Measurements from ENCODE around the gene SLX4IP. TPM values are rescaled to one million over a fixed set of nuclear protein-coding genes. Genes with fewer than 3 reads are reported as not detected.

The SLX4IP gene
- total and polyA plus RNA-seq, 2 of the 13 experiments (the other 11 are each of a cell fraction or from before 2014, with no cell fraction given), result 3.6 to 7.3 TPM

DNA sequence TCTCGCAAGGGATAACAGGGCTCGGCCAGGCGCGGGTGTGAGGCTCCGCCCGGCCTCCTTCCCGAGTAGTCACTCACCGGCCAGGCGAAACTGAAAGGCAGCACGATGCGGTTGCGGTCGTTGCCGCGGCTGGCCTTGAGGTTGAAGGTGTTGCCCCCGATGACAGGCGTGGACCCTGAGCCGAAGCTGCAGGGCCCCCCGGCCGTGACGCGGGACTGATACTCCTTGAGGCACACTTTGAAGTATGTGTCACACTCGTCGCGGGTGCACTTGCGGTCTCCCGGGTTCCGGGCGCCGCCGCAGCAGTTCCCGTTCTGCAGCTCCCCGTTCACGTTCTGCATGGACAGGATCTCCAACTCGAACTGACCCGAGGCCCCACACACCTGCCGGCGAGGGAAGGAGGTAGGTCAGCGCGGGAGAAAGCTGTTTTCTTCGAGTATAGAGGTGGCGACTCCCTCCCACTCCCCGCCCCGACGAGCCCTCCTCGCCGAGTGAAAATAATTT, 237.6 kb downstream of the SLX4IP start (continued):
- TF ChIP-seq, protein P1, sequence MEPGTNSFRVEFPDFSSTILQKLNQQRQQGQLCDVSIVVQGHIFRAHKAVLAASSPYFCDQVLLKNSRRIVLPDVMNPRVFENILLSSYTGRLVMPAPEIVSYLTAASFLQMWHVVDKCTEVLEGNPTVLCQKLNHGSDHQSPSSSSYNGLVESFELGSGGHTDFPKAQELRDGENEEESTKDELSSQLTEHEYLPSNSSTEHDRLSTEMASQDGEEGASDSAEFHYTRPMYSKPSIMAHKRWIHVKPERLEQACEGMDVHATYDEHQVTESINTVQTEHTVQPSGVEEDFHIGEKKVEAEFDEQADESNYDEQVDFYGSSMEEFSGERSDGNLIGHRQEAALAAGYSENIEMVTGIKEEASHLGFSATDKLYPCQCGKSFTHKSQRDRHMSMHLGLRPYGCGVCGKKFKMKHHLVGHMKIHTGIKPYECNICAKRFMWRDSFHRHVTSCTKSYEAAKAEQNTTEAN (CRISPR knock-in tag; conservative IDR thresholded peaks at IDR 0.05), result no peak
- TF ChIP-seq ZNF782 (CRISPR knock-in tag; IDR thresholded peaks at IDR 0.05; ENCODE audit: borderline replicate concordance) (peak; percentile 85; the same call in 1 of the 2 replicates), HOXD1 (CRISPR knock-in tag; IDR thresholded peaks at IDR 0.05) (0 out of 2 replicates have a peak, but pooled peaks have one; percentile 52), ARID2 (CRISPR knock-in tag; IDR thresholded peaks at IDR 0.05; ENCODE audit: borderline replicate concordance) (no peak; the same call in 1 of the 2 replicates), JUN (CRISPR knock-in tag; IDR thresholded peaks at IDR 0.05) (0 out of 2 replicates have a peak, but pooled peaks have one; percentile 15), TSC22D2 (CRISPR knock-in tag; IDR thresholded peaks at IDR 0.05; ENCODE audit: borderline replicate concordance) (no peak), ETV6 (CRISPR knock-in tag; conservative IDR thresholded peaks at IDR 0.05) (no peak; the same call in 1 of the 2 replicates)
- TF ChIP-seq, protein P2, sequence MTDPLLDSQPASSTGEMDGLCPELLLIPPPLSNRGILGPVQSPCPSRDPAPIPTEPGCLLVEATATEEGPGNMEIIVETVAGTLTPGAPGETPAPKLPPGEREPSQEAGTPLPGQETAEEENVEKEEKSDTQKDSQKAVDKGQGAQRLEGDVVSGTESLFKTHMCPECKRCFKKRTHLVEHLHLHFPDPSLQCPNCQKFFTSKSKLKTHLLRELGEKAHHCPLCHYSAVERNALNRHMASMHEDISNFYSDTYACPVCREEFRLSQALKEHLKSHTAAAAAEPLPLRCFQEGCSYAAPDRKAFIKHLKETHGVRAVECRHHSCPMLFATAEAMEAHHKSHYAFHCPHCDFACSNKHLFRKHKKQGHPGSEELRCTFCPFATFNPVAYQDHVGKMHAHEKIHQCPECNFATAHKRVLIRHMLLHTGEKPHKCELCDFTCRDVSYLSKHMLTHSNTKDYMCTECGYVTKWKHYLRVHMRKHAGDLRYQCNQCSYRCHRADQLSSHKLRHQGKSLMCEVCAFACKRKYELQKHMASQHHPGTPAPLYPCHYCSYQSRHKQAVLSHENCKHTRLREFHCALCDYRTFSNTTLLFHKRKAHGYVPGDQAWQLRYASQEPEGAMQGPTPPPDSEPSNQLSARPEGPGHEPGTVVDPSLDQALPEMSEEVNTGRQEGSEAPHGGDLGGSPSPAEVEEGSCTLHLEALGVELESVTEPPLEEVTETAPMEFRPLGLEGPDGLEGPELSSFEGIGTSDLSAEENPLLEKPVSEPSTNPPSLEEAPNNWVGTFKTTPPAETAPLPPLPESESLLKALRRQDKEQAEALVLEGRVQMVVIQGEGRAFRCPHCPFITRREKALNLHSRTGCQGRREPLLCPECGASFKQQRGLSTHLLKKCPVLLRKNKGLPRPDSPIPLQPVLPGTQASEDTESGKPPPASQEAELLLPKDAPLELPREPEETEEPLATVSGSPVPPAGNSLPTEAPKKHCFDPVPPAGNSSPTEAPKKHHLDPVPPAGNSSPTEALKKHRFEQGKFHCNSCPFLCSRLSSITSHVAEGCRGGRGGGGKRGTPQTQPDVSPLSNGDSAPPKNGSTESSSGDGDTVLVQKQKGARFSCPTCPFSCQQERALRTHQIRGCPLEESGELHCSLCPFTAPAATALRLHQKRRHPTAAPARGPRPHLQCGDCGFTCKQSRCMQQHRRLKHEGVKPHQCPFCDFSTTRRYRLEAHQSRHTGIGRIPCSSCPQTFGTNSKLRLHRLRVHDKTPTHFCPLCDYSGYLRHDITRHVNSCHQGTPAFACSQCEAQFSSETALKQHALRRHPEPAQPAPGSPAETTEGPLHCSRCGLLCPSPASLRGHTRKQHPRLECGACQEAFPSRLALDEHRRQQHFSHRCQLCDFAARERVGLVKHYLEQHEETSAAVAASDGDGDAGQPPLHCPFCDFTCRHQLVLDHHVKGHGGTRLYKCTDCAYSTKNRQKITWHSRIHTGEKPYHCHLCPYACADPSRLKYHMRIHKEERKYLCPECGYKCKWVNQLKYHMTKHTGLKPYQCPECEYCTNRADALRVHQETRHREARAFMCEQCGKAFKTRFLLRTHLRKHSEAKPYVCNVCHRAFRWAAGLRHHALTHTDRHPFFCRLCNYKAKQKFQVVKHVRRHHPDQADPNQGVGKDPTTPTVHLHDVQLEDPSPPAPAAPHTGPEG (CRISPR knock-in tag; IDR thresholded peaks at IDR 0.05), result 0 out of 2 replicates have a peak, but pooled peaks have one; percentile 25
- TF ChIP-seq, protein P3, sequence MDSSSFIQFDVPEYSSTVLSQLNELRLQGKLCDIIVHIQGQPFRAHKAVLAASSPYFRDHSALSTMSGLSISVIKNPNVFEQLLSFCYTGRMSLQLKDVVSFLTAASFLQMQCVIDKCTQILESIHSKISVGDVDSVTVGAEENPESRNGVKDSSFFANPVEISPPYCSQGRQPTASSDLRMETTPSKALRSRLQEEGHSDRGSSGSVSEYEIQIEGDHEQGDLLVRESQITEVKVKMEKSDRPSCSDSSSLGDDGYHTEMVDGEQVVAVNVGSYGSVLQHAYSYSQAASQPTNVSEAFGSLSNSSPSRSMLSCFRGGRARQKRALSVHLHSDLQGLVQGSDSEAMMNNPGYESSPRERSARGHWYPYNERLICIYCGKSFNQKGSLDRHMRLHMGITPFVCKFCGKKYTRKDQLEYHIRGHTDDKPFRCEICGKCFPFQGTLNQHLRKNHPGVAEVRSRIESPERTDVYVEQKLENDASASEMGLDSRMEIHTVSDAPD (CRISPR knock-in tag; IDR thresholded peaks at IDR 0.05), result no peak
- TF ChIP-seq, protein P4, sequence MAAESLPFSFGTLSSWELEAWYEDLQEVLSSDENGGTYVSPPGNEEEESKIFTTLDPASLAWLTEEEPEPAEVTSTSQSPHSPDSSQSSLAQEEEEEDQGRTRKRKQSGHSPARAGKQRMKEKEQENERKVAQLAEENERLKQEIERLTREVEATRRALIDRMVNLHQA (CRISPR knock-in tag; IDR thresholded peaks at IDR 0.05), result no peak
- TF ChIP-seq, protein P5, sequence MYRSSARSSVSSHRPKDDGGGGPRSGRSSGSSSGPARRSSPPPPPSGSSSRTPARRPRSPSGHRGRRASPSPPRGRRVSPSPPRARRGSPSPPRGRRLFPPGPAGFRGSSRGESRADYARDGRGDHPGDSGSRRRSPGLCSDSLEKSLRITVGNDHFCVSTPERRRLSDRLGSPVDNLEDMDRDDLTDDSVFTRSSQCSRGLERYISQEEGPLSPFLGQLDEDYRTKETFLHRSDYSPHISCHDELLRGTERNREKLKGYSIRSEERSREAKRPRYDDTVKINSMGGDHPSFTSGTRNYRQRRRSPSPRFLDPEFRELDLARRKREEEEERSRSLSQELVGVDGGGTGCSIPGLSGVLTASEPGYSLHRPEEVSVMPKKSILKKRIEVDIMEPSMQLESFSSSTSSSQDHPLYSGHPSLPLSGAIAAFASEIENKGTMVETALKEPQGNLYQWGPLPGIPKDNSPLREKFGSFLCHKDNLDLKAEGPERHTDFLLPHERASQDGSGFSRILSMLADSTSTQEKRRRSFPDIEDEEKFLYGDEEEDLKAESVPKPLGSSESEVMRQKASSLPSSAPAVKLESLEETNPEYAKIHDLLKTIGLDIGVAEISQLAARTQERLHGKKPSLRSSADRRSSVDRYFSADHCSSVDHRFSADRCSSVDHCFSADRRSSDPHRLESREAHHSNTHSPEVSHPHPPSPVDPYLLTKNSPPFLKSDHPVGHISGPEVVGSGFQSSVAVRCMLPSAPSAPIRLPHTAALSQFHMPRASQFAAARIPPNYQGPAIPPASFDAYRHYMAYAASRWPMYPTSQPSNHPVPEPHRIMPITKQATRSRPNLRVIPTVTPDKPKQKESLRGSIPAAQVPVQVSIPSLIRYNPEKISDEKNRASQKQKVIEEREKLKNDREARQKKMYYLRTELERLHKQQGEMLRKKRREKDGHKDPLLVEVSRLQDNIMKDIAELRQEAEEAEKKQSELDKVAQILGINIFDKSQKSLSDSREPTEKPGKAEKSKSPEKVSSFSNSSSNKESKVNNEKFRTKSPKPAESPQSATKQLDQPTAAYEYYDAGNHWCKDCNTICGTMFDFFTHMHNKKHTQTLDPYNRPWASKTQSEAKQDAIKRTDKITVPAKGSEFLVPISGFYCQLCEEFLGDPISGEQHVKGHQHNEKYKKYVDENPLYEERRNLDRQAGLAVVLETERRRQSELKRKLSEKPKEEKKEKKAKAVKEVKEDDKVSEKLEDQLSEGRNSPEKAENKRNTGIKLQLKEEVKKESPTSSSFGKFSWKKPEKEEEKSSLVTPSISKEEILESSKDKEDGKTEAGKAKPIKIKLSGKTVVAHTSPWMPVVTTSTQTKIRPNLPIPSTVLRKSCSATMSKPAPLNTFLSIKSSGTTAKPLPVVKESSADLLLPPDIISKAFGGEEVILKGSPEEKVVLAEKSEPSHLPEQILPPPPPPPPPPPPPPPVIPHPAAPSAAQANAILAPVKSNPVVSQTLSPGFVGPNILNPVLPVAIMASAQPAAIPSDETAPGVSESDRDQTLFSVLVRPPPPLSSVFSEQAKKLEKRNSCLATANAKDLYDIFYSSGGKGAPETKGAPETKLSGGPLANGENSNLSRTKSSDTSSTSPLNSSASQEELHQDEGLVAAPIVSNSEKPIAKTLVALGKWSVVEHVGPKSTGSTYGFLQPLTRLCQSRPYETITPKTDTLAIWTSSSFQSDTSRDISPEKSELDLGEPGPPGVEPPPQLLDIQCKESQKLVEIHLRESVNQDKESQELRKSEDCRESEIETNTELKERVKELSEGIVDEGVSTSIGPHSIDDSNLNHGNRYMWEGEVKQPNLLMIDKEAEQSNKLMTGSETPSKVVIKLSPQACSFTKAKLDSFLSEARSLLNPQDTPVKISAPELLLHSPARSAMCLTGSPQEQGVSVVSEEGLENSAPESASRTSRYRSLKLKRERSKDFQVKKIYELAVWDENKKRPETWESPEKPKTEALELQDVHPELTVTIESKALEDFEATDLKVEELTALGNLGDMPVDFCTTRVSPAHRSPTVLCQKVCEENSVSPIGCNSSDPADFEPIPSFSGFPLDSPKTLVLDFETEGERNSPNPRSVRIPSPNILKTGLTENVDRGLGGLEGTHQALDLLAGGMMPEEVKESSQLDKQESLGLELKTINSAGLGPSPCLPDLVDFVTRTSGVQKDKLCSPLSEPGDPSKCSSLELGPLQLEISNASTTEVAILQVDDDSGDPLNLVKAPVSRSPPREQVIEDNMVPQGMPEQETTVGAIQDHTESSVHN (CRISPR knock-in tag; IDR thresholded peaks at IDR 0.05), result no peak
